Kidney (tissue), 14 donors: ENCODE measurements around the gene PF4V1. TPM values are rescaled to one million over a fixed set of nuclear protein-coding genes. Genes with fewer than 3 reads are reported as not detected.

Source experiments
- DNase-seq, 5 donors: peaks; one replicate each; pipeline ENCODE4 v3.0.0-alpha.2; 2013 to 2020
- FAIRE-seq: peaks from 2 replicates; lab custom pipeline; 2012; peaks lifted over from hg19 to GRCh38; lab: Jason Lieb, UNC
- H3K27ac ChIP-seq, 2 donors: one replicate each; pipeline ENCODE4 v1.7.0; 2013; ENCODE audit warnings: low read depth in 2 of 2, low read length in 2 of 2, inconsistent platforms in 1 of 2
- H3K27me3 ChIP-seq: one replicate; pipeline ENCODE4 v1.7.1; 2013; ENCODE audit warnings: low read length, inconsistent platforms; ENCODE audit not compliant: control insufficient read depth, insufficient read depth
- H3K36me3 ChIP-seq, 3 donors: one replicate each; pipeline versions ENCODE4 v1.7.0 to v1.7.1; 2013; ENCODE audit warnings: low read length in 3 of 3, control low read depth in 1 of 3, inconsistent platforms in 1 of 3; ENCODE audit not compliant: insufficient read depth in 3 of 3, control insufficient read depth in 2 of 3
- H3K4me1 ChIP-seq, 3 donors: one replicate each; pipeline versions ENCODE4 v1.7.0 to v1.7.1; 2013; ENCODE audit warnings: low read length in 3 of 3, inconsistent platforms in 1 of 3, low read depth in 1 of 3; ENCODE audit not compliant: control insufficient read depth in 2 of 3, insufficient read depth in 2 of 3
- H3K4me3 ChIP-seq, 3 donors: one replicate each; pipeline versions ENCODE4 v1.7.0 to v1.8.1; 2013; ENCODE audit warnings: low read length in 3 of 3, control low read depth in 1 of 3, inconsistent platforms in 1 of 3
- H3K9ac ChIP-seq, 3 donors: one replicate each; pipeline versions ENCODE4 v1.7.0 to v1.7.1; 2013; ENCODE audit warnings: low read length in 3 of 3, control low read depth in 1 of 3, inconsistent platforms in 1 of 3
- H3K9me3 ChIP-seq, 3 donors: one replicate each; pipeline versions ENCODE4 v1.7.0 to v1.7.1; 2013; ENCODE audit warnings: low read length in 3 of 3, control low read depth in 1 of 3, inconsistent platforms in 1 of 3; ENCODE audit not compliant: control insufficient read depth in 2 of 3, insufficient read depth in 1 of 3
- CTCF ChIP-seq: IDR thresholded peaks from 3 replicates; pipeline ENCODE4 v1.5.1; 2012; ENCODE audit warnings: mild to moderate bottlenecking, moderate library complexity, borderline replicate concordance; ENCODE audit not compliant: insufficient read depth; ENCODE audit errors: extremely low read depth
- intact Hi-C: fragments of 100-400 bp; cut with DNase I; formaldehyde crosslinking; loops from one replicate; pipeline ENCODE4 v1.11.1; 2022
- polyA plus RNA-seq: library from polyadenylated mRNA; stranded (reverse); fragments of 350-450 nt; fragmentation: Illumina TruSeq; extraction: RNeasy Lipid Tissue Mini Kit (QIAGEN cat#74804); gene quantifications from one replicate; pipeline ENCODE4 v1.2.3, GENCODE V29; 2014; ENCODE audit warnings: low read depth, low replicate concordance; ENCODE audit not compliant: insufficient read depth
- total RNA-seq: library from RNA; stranded (reverse); fragmentation: NEBNext Ultra II Directional; extraction: Animal tissue kit (Norgen Biotek cat#: 25700); gene quantifications from one replicate; pipeline ENCODE4 v1.2.1, GENCODE V29; 2021
- donor health status: control.
- donor health status: control.
- donor health status: control.
- donor health status: control.
- donor health status: control.
- donor health status: DM: yes; HTN: yes; CAD: no.
- donor health status: Normal renal cell carcinoma (clear cell type).

The PF4V1 gene
- total and polyA plus RNA-seq, 2 donors from 2014 or later = 1.0 TPM; not detected in 1

DNA sequence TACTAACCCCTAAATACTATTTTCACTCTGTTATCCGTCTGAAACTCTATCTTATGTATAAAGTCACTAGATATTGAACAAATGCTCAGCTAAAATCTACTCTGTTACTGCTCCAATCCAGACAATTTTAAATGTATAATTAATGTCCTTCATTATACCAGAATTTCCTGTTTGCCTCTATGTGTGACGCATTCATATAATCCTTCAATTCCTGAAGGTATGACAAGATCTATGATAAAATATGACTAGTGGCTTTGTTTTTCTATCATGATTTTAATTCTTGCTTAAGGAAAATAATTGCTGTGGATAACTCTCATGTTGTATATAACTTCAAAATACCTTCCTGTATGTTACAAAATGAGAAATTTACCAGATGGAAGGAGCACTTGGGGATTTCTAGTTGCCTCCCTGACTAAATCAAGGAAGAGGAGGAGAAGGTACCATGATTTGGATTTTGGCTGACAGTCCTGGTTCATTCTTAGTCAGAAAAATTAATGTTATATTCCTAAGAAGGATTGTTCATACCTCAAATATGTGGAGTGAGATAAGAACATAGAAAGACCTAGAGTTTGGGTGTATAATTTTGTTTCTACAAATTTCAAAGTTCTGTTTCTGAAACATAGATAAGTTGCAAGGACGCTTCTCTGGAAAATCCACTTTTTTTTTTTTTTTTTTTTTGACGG lies 11.7 kb upstream of the PF4V1 start:
- no peak overlapping the region for H3K9ac ChIP-seq
- DNase-seq = no peak
- no peak overlapping the region for H3K4me3 ChIP-seq
- FAIRE-seq = no peak
- H3K9me3 ChIP-seq = no peaks in the 10 kb centered on the region
- H3K27ac ChIP-seq = no peak overlapping the region
- intact Hi-C loops = no loop called here
- peaks cover 2% of the 10 kb centered on the region for H3K27me3 ChIP-seq
- H3K36me3 ChIP-seq = no peaks in the 10 kb centered on the region
- H3K4me1 ChIP-seq = no peaks in the 10 kb centered on the region
- no peak for TF ChIP-seq CTCF

- H3K4me3 ChIP-seq = no peak overlapping the region
- H3K27ac ChIP-seq = no peak overlapping the region
- intact Hi-C loops = no loop called here
- no peak for FAIRE-seq
- no peaks in the 10 kb centered on the region for H3K36me3 ChIP-seq
- DNase-seq = no peak
- H3K27me3 ChIP-seq = peaks cover 2% of the 10 kb centered on the region
- H3K9me3 ChIP-seq = no peaks in the 10 kb centered on the region
- no peak for TF ChIP-seq CTCF
- H3K4me1 ChIP-seq = no peaks in the 10 kb centered on the region
- H3K9ac ChIP-seq = no peak overlapping the region
These were observed 10.4 kb upstream of the PF4V1 start for GRCh38 chr4:73842696-73843095.

DNA sequence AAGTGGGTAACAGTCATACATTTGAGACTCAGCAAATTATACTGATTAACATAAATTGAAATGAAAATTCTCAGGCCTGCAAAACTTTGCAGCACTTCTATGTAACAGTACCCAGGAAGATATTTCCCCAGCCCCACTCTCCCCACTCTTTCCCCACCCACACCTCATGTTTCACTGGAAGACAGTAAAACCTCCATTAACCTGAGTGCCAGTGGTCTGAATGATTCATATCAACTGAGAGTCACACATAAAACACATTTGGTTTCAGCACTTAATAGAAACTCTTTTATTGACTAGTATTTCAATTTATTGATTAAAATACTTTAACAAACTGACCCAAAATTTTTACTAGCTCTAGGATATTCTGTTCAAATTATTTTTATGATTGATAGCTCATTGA lies 9.7 kb upstream of the PF4V1 start:
- TF ChIP-seq CTCF = no peak
- Histone ChIP-seq H3K9me3 (no peaks in the 10 kb centered on the region), H3K9ac (no peak overlapping the region), H3K27ac (no peak overlapping the region), H3K36me3 (no peaks in the 10 kb centered on the region), H3K4me3 (no peak overlapping the region), H3K4me1 (no peaks in the 10 kb centered on the region), H3K27me3 (peaks cover 2% of the 10 kb centered on the region)
- FAIRE-seq (no peak), DNase-seq (no peak)
- intact Hi-C loops = no loop called here

GRCh38 chr4:73844345-73844744 lies 8.8 kb upstream of the PF4V1 start:
- peak; percentile 30 for FAIRE-seq
- Histone ChIP-seq H3K9ac (no peak overlapping the region), H3K36me3 (no peaks in the 10 kb centered on the region), H3K4me3 (no peak overlapping the region), H3K27me3 (no peaks in the 10 kb centered on the region), H3K9me3 (no peaks in the 10 kb centered on the region), H3K27ac (no peak overlapping the region), H3K4me1 (no peaks in the 10 kb centered on the region)
- no peak for TF ChIP-seq CTCF
- no peak for DNase-seq
- intact Hi-C loops = no loop called here
